Activated CD8-positive, alpha-beta memory T cell treated with anti-CD3 and anti-CD28 coated beads, Interleukin-2, amount 50 U/mL, for 1 hour (primary cell): ENCODE measurements around the gene NDUFAF8.

Source experiments
- DNase-seq: peaks from one replicate; pipeline ENCODE4 v3.0.0-alpha.2; 2020; ENCODE audit errors: extremely low read depth

The NDUFAF8 gene

GRCh38 chr17:81274471-81274855, 35.3 kb downstream of the NDUFAF8 start:
- DNase-seq = no peak

GRCh38 chr17:81276781-81277180, 37.7 kb downstream of the NDUFAF8 start:
- DNase-seq = no peak

- DNase-seq = no peak
These were observed 38.3 kb downstream of the NDUFAF8 start for GRCh38 chr17:81277421-81277820.

GRCh38 chr17:81277946-81278693, 39.0 kb downstream of the NDUFAF8 start:
- DNase-seq = no peak

GRCh38 chr17:81278831-81279230, 39.7 kb downstream of the NDUFAF8 start:
- no peak for DNase-seq

GRCh38 chr17:81279278-81280275, 40.5 kb downstream of the NDUFAF8 start:
- no peak for DNase-seq

- no peak for DNase-seq
These were observed 41.5 kb downstream of the NDUFAF8 start for GRCh38 chr17:81280571-81280970.

- DNase-seq = no peak
These were observed 43.0 kb downstream of the NDUFAF8 start for GRCh38 chr17:81282141-81282540.

GRCh38 chr17:81282876-81283275, 43.8 kb downstream of the NDUFAF8 start:
- DNase-seq = no peak

- DNase-seq = no peak
These were observed 46.2 kb downstream of the NDUFAF8 start for GRCh38 chr17:81285179-81285878.

- no peak for DNase-seq
These were observed 46.8 kb downstream of the NDUFAF8 start for GRCh38 chr17:81285894-81286293.

GRCh38 chr17:81286491-81287145, 47.5 kb downstream of the NDUFAF8 start:
- no peak for DNase-seq

- no peak for DNase-seq
These were observed 48.0 kb downstream of the NDUFAF8 start for GRCh38 chr17:81287152-81287551.

GRCh38 chr17:81287741-81288430, 48.8 kb downstream of the NDUFAF8 start:
- no peak for DNase-seq

- DNase-seq = no peak
These were observed 49.6 kb downstream of the NDUFAF8 start for GRCh38 chr17:81288715-81289114.

- no peak for DNase-seq
These were observed 50.5 kb downstream of the NDUFAF8 start for GRCh38 chr17:81289627-81290026.

GRCh38 chr17:81290230-81290629, 51.1 kb downstream of the NDUFAF8 start:
- no peak for DNase-seq
